Adrenal gland (tissue), 5 donors: Measurements from ENCODE around the gene SPNS2.

Source experiments
- CTCF ChIP-seq, 6 experiments: fragments of 450-650 bp in 4 of 6; fragments of 200-600 bp in 2 of 6; sonication (generic) in 1 of 6; IDR thresholded peaks; 1 replicate in 5 of 6; 2 replicates in 1 of 6; pipeline versions ENCODE4 v1.5.1 to v1.8.0; 2016 to 2021; ENCODE audit warnings: antibody characterized with exemption in 6 of 6, mild to moderate bottlenecking in 2 of 6, moderate library complexity in 1 of 6
- POLR2A ChIP-seq, 2 donors: fragments of 450-650 bp; IDR thresholded peaks; one replicate each; pipeline ENCODE4 v1.6.1; 2017; ENCODE audit warnings: antibody characterized with exemption in 2 of 2, mild to moderate bottlenecking in 2 of 2, moderate library complexity in 1 of 2
- donor health status: DM: no; HTN: no; CAD: no.

- TF ChIP-seq CTCF (IDR thresholded peaks at IDR 0.05), result no peak
- TF ChIP-seq POLR2A (IDR thresholded peaks at IDR 0.05), result no peak
Measured at GRCh38 chr17:4557626-4558346, 59.1 kb downstream of the SPNS2 start.
